Gastroesophageal sphincter (tissue), 4 donors: Measurements from ENCODE around the gene CRACR2B. TPM values are rescaled to one million over a fixed set of nuclear protein-coding genes. Genes with fewer than 3 reads are reported as not detected.

Source experiments
- ATAC-seq: fragments of 150-250 bp; one replicate; pipeline ENCODE4 v1.9.1; 2016; ENCODE audit warnings: mild to moderate bottlenecking, moderate library complexity
- H3K27ac ChIP-seq, 4 donors: fragments of 200-600 bp; sonication (generic) in 3 of 4; 1 replicate in 3 of 4; 2 replicates in 1 of 4; pipeline ENCODE4 v1.5.1; 2016 to 2019
- H3K27me3 ChIP-seq: fragments of 200-600 bp; sonication (generic); one replicate; pipeline ENCODE4 v1.5.1; 2019
- H3K36me3 ChIP-seq, 2 donors: fragments of 200-600 bp; sonication (generic); one replicate each; pipeline ENCODE4 v1.5.1; 2019; ENCODE audit warnings: control low read depth in 1 of 2
- H3K4me1 ChIP-seq, 3 donors: fragments of 200-600 bp; sonication (generic); 1 replicate in 2 of 3; 2 replicates in 1 of 3; pipeline ENCODE4 v1.5.1; 2016 to 2019; ENCODE audit warnings: control low read depth in 2 of 3
- H3K4me3 ChIP-seq, 2 donors: fragments of 200-600 bp; sonication (generic); one replicate each; pipeline ENCODE4 v1.5.1; 2019; ENCODE audit warnings: mild to moderate bottlenecking in 1 of 2, moderate library complexity in 1 of 2
- H3K9me3 ChIP-seq, 3 donors: fragments of 200-600 bp; sonication (generic); one replicate each; pipeline ENCODE4 v1.5.1; 2017 to 2019; ENCODE audit warnings: control low read depth in 2 of 3
- CTCF ChIP-seq, 4 experiments: fragments of 200-600 bp in 2 of 4; fragments of 450-650 bp in 2 of 4; sonication (generic) in 1 of 4; IDR thresholded peaks; one replicate each; pipeline ENCODE4 v1.5.1; 2017 to 2019; ENCODE audit warnings: antibody characterized with exemption in 4 of 4, mild to moderate bottlenecking in 2 of 4, moderate library complexity in 2 of 4
- EP300 ChIP-seq: sonication (generic); formaldehyde crosslinking; IDR thresholded peaks from one replicate; pipeline ENCODE4 v1.6.1; 2017; ENCODE audit warnings: antibody characterized with exemption, mild to moderate bottlenecking
- POLR2A ChIP-seq, 2 donors: fragments of 450-650 bp; IDR thresholded peaks; one replicate each; pipeline ENCODE4 v1.6.1; 2017; ENCODE audit warnings: antibody characterized with exemption in 2 of 2, mild to moderate bottlenecking in 2 of 2, moderate library complexity in 1 of 2
- POLR2AphosphoS5 ChIP-seq: sonication (generic); formaldehyde crosslinking; IDR thresholded peaks from one replicate; pipeline ENCODE4 v1.6.1; 2017; ENCODE audit warnings: antibody characterized with exemption
- WGBS, 2 donors: methylation state at CpG; one replicate each; pipeline ENCODE4 v1.1.5; 2018; ENCODE audit warnings: low coverage in 1 of 2; 5-methylcytosine and 5-hydroxymethylcytosine counted together
- total RNA-seq, 4 donors: library from RNA; depleted of rRNA; stranded (reverse); fragments of >200 nt; gene quantifications; one replicate each; pipeline ENCODE4 v1.1.0, GENCODE V29; 2016

CRACR2B gene
- total RNA-seq, 4 donors from 2014 or later: 4.1 to 10.3 (median 6.4) TPM

GRCh38 chr11:794766-795633 is 32.7 kb upstream of the CRACR2B start:
- H3K9me3 ChIP-seq: no peaks in the 10 kb centered on the region
- H3K4me3 ChIP-seq: peak overlapping the region; percentile 40 to 81
- no peak for ATAC-seq
- TF ChIP-seq CTCF (IDR thresholded peaks at IDR 0.05): no peak
- no peak for TF ChIP-seq POLR2A (IDR thresholded peaks at IDR 0.05)
- TF ChIP-seq POLR2AphosphoS5: no peak
- TF ChIP-seq EP300: no peak
- peak overlapping the region in 3 of 4 donors; percentile 84 to 94 (median 89) for H3K27ac ChIP-seq
- H3K4me1 ChIP-seq: peaks cover 0 to 67% (median 22%) of the 10 kb centered on the region in 3 donors
- peaks cover 17% of the 10 kb centered on the region for H3K27me3 ChIP-seq
- WGBS, 2 donors: 27 to 60% methylated on average over 3 to 4 of the region's 38 CpGs
- peaks cover 0 to 47% of the 10 kb centered on the region in 2 donors for H3K36me3 ChIP-seq

- Histone ChIP-seq H3K4me1 (peaks cover 0 to 58% (median 22%) of the 10 kb centered on the region in 3 donors), H3K27ac (peak overlapping the region; percentile 20 to 94 (median 86)), H3K9me3 (no peaks in the 10 kb centered on the region), H3K27me3 (peaks cover 8% of the 10 kb centered on the region), H3K4me3 (peak overlapping the region; percentile 40 to 81), H3K36me3 (peaks cover 0 to 56% of the 10 kb centered on the region in 2 donors)
- ATAC-seq: peak; percentile 69
- 3% methylated on average over 14 of the region's 26 CpGs; no CpG with 5 or more reads in 1 of the 2 donors for WGBS, 2 donors
- TF ChIP-seq POLR2A (IDR thresholded peaks at IDR 0.05): peak; percentile 30 to 46
- peak; percentile 31 for TF ChIP-seq POLR2AphosphoS5
- TF ChIP-seq EP300: no peak
Observed at GRCh38 chr11:795634-796564, 31.8 kb upstream of the CRACR2B start.

GRCh38 chr11:796565-797295 is 31.0 kb upstream of the CRACR2B start:
- peak overlapping the region; percentile 20 to 94 (median 86) for H3K27ac ChIP-seq
- H3K36me3 ChIP-seq: peaks cover 0 to 57% of the 10 kb centered on the region in 2 donors
- WGBS, 2 donors: 31% methylated on average over 3 of the region's 18 CpGs; no CpG with 5 or more reads in 1 of the 2 donors
- H3K9me3 ChIP-seq: no peaks in the 10 kb centered on the region
- H3K27me3 ChIP-seq: no peaks in the 10 kb centered on the region
- H3K4me3 ChIP-seq: peak overlapping the region; percentile 44 to 81
- H3K4me1 ChIP-seq: peaks cover 0 to 58% (median 22%) of the 10 kb centered on the region in 3 donors
- peak; percentile 0 for ATAC-seq
- TF ChIP-seq CTCF (IDR thresholded peaks at IDR 0.05) (no peak), POLR2AphosphoS5 (no peak), POLR2A (IDR thresholded peaks at IDR 0.05) (no peak), EP300 (no peak)

- Histone ChIP-seq H3K9me3 (no peaks in the 10 kb centered on the region), H3K4me3 (peak overlapping the region; percentile 44 to 81), H3K27me3 (no peaks in the 10 kb centered on the region), H3K36me3 (peaks cover 0 to 57% of the 10 kb centered on the region in 2 donors), H3K27ac (peak overlapping the region; percentile 20 to 94 (median 86)), H3K4me1 (peaks cover 0 to 58% (median 22%) of the 10 kb centered on the region in 3 donors)
- 0% methylated on average over 1 of the region's 57 CpGs; no CpG with 5 or more reads in 1 of the 2 donors for WGBS, 2 donors
- no peak for TF ChIP-seq POLR2A (IDR thresholded peaks at IDR 0.05)
- no peak for TF ChIP-seq POLR2AphosphoS5
- TF ChIP-seq CTCF (IDR thresholded peaks at IDR 0.05): no peak
- no peak for TF ChIP-seq EP300
- peak; percentile 51 for ATAC-seq
Observed at GRCh38 chr11:797296-798092, 30.2 kb upstream of the CRACR2B start.
